ENCODE results near the gene NOL4L. TPM values are rescaled to one million over a fixed set of nuclear protein-coding genes. Genes with fewer than 3 reads are reported as not detected.
A peak's percentile ranks its signal among the peaks of the same experiment; 100 is the strongest.

Gene NOL4L
- total RNA-seq, 1 experiment from 2014 or later: 31.7 TPM

- peak; percentile 46 for DNase-seq
- no peaks in the 10 kb centered on the region for H4K20me1 ChIP-seq (ENCODE audit: control insufficient read depth, insufficient read depth, insufficient read length)
- H3K79me2 ChIP-seq (ENCODE audit: insufficient read depth, low read length): no peaks in the 10 kb centered on the region
- H3K9me3 ChIP-seq (ENCODE audit: control insufficient read depth, low read depth, low read length): no peaks in the 10 kb centered on the region
- Mint-ChIP-seq H3K36me3 (ENCODE audit: insufficient read depth in 1 of 3, low read depth in 3 of 3) (peaks cover 9 to 22% (median 13%) of the 10 kb centered on the region in 3 experiments), H3K27me3 (ENCODE audit: low read depth) (no peaks in the 10 kb centered on the region), H3K4me3 (peak overlapping the region; percentile 60 to 73), H3K4me1 (peaks cover 14 to 17% of the 10 kb centered on the region in 2 experiments), H3K27ac (peak overlapping the region; percentile 54 to 93 (median 81); a peak in 5 of 7 replicates), H3K9me3 (no peaks in the 10 kb centered on the region)
- H3T11ph ChIP-seq (ENCODE audit: low read length): no peak overlapping the region
- no peak overlapping the region for H2AK5ac ChIP-seq (ENCODE audit: insufficient read length, low read length)
- no peak overlapping the region for H3K9ac ChIP-seq (ENCODE audit: extremely low read depth, insufficient read length, low read length)
- H3K4me1 ChIP-seq (ENCODE audit: insufficient read depth, low read length): no peaks in the 10 kb centered on the region
- H2BK15ac ChIP-seq (ENCODE audit: low read depth, low read length): no peak overlapping the region
- H3K14ac ChIP-seq (ENCODE audit: insufficient read depth, low read length): no peak overlapping the region; the same call in 1 of the 2 replicates
- no peak overlapping the region for H4K8ac ChIP-seq (replicated peaks; ENCODE audit: insufficient read length, low read depth, low read length)
- WGBS (ENCODE audit: extremely low coverage, insufficient read length, low lambda C conversion rate): no CpG with 5 or more reads among the region's 10 CpGs
- H2BK120ac ChIP-seq (ENCODE audit: low read depth, low read length, poor library complexity, severe bottlenecking): no peak overlapping the region
- H3K4me2 ChIP-seq (ENCODE audit: insufficient read depth, insufficient read length, low read length): peak overlapping the region; percentile 7
- no peak overlapping the region for H2BK20ac ChIP-seq (ENCODE audit: low read depth, low read length, poor library complexity, severe bottlenecking)
- no peak overlapping the region for H2BK5ac ChIP-seq (ENCODE audit: insufficient read length, low read length)
- peaks cover 4% of the 10 kb centered on the region for H3K23me2 ChIP-seq (ENCODE audit: insufficient read length, low read depth, low read length, poor library complexity, severe bottlenecking)
- no peak overlapping the region for H2BK12ac ChIP-seq (ENCODE audit: insufficient read length, low read depth, low read length)
- no peaks in the 10 kb centered on the region for H3K27me3 ChIP-seq (ENCODE audit: insufficient read depth, low read length)
- no peak overlapping the region for H3K56ac ChIP-seq (ENCODE audit: insufficient read length, low read depth, low read length)
- H3K27ac ChIP-seq (ENCODE audit: insufficient read length, low read depth, low read length): no peak overlapping the region
- H2AFZ ChIP-seq (ENCODE audit: low read length): no peak overlapping the region
- no peak overlapping the region for H4K91ac ChIP-seq (ENCODE audit: insufficient read length, low read depth, low read length)
- H3K18ac ChIP-seq (ENCODE audit: insufficient read length, low read depth, low read length): no peak overlapping the region
- H3K79me1 ChIP-seq (ENCODE audit: insufficient read depth, low read depth, low read length, poor library complexity, severe bottlenecking): no peaks in the 10 kb centered on the region
- no peak overlapping the region for H4K5ac ChIP-seq (ENCODE audit: insufficient read length, low read depth, low read length)
- no peak overlapping the region for H3K23ac ChIP-seq (ENCODE audit: insufficient read length, low read depth, low read length)
- TF ChIP-seq CTCF (conservative IDR thresholded peaks at IDR 0.05): no peak
- no peak overlapping the region for H3K4ac ChIP-seq (ENCODE audit: low read depth, low read length)
Measured at GRCh38 chr20:32458061-32458836, 126.9 kb downstream of the NOL4L start.
